Vagina (tissue), 2 donors: Measurements from ENCODE around the gene COL18A1.

Source experiments
- POLR2A ChIP-seq, 2 donors: fragments of 450-650 bp; IDR thresholded peaks; one replicate each; pipeline ENCODE4 v1.6.1; 2017; ENCODE audit warnings: antibody characterized with exemption in 2 of 2, mild to moderate bottlenecking in 2 of 2, moderate library complexity in 2 of 2
- TF ChIP-seq, protein P1 (sequence below), 3 experiments: fragments of 450-650 bp in 2 of 3; fragments of 200-600 bp in 1 of 3; sonication (generic) in 1 of 3; IDR thresholded peaks; one replicate each; pipeline ENCODE4 v1.5.1; 2017 to 2019; ENCODE audit warnings: antibody characterized with exemption in 3 of 3, mild to moderate bottlenecking in 2 of 3, moderate library complexity in 2 of 3

- no peak for TF ChIP-seq POLR2A (IDR thresholded peaks at IDR 0.05)
- TF ChIP-seq, protein P1, sequence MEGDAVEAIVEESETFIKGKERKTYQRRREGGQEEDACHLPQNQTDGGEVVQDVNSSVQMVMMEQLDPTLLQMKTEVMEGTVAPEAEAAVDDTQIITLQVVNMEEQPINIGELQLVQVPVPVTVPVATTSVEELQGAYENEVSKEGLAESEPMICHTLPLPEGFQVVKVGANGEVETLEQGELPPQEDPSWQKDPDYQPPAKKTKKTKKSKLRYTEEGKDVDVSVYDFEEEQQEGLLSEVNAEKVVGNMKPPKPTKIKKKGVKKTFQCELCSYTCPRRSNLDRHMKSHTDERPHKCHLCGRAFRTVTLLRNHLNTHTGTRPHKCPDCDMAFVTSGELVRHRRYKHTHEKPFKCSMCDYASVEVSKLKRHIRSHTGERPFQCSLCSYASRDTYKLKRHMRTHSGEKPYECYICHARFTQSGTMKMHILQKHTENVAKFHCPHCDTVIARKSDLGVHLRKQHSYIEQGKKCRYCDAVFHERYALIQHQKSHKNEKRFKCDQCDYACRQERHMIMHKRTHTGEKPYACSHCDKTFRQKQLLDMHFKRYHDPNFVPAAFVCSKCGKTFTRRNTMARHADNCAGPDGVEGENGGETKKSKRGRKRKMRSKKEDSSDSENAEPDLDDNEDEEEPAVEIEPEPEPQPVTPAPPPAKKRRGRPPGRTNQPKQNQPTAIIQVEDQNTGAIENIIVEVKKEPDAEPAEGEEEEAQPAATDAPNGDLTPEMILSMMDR (IDR thresholded peaks at IDR 0.05), result no peak
These were observed 83.1 kb downstream of the COL18A1 start for GRCh38 chr21:45487891-45488600.
